ENCODE results near the gene KREMEN1. TPM values are rescaled to one million over a fixed set of nuclear protein-coding genes. Genes with fewer than 3 reads are reported as not detected.

KREMEN1 gene
- total RNA-seq, 1 experiment from 2014 or later: not detected

DNA sequence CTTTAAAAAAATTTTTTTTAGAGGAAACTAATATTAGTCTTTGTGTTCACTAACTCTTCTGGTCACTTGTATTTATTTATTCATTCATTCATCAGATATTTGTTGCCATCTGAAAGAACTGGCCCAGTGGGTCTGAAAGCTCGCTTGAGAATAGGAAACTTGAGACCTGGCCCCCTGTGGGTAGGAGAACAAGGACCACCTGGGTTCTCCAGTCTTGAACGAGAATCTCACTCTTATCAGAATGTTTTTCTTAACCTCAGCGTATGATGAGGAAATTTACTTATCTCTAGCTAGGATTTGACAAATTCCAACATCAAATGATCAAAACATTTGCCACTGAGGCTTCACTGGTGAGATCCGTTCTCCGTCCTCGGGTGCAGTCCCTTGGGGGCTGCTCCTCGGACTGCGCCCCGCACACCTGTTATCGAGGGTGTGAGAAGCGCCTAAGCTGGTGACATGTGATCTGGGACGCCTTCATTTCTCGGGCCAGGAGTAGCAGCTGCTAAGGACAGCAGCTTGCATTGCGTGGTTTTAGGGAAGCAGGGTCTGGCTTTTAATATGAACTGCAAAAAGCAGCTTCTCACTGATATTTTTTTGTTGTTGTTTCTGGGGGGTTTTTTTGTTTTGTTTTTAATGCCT is 17.5 kb upstream of the KREMEN1 start:
- Histone ChIP-seq H2AFZ (ENCODE audit: low read length) (no peak overlapping the region), H3K4me1 (ENCODE audit: low read length) (no peaks in the 10 kb centered on the region), H3K9me3 (ENCODE audit: low read length) (no peaks in the 10 kb centered on the region), H4K20me1 (ENCODE audit: insufficient read depth, low read depth, low read length) (no peaks in the 10 kb centered on the region), H3K27ac (ENCODE audit: low read length) (no peak overlapping the region), H3K4me2 (ENCODE audit: low read depth, low read length, poor library complexity, severe bottlenecking) (no peak overlapping the region), H3K9me2 (replicated peaks; ENCODE audit: insufficient read depth, low read length) (no peaks in the 10 kb centered on the region), H3K79me2 (ENCODE audit: low read length) (no peaks in the 10 kb centered on the region), H3K27me3 (ENCODE audit: low read length) (no peaks in the 10 kb centered on the region), H3K36me3 (ENCODE audit: insufficient read depth, low read length) (no peaks in the 10 kb centered on the region), H3K9ac (ENCODE audit: low read length) (no peak overlapping the region), H3K4me3 (ENCODE audit: low read length) (no peak overlapping the region)
- no peak for DNase-seq

DNA sequence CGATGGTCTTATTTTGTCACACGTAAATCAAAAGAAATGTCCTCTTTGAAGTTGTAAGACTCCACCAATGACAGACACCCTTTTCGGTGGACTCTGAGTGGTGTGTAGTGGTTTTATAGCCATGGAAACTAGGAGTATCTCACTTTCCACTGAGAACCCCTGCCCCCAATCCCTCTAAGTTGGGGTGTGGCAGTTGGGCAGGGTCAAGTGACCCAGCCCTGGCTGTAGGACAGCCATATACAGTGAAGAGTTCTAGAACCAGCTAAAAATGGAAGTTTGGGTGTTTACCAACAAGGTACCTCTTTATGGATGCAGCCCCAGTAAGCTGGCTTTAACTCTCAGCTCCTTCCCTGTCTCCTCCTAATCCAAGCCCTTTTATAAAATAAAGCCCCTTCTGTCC is 16.4 kb upstream of the KREMEN1 start:
- DNase-seq: no peak
- Histone ChIP-seq H3K9me3 (ENCODE audit: low read length) (no peaks in the 10 kb centered on the region), H3K4me3 (ENCODE audit: low read length) (no peak overlapping the region), H3K79me2 (ENCODE audit: low read length) (no peaks in the 10 kb centered on the region), H3K27me3 (ENCODE audit: low read length) (no peaks in the 10 kb centered on the region), H3K27ac (ENCODE audit: low read length) (no peak overlapping the region), H3K9me2 (replicated peaks; ENCODE audit: insufficient read depth, low read length) (no peaks in the 10 kb centered on the region), H3K4me2 (ENCODE audit: low read depth, low read length, poor library complexity, severe bottlenecking) (no peak overlapping the region), H2AFZ (ENCODE audit: low read length) (no peak overlapping the region), H3K4me1 (ENCODE audit: low read length) (peaks cover under 1% of the 10 kb centered on the region), H3K36me3 (ENCODE audit: insufficient read depth, low read length) (no peaks in the 10 kb centered on the region), H3K9ac (ENCODE audit: low read length) (no peak overlapping the region), H4K20me1 (ENCODE audit: insufficient read depth, low read depth, low read length) (no peaks in the 10 kb centered on the region)

DNA sequence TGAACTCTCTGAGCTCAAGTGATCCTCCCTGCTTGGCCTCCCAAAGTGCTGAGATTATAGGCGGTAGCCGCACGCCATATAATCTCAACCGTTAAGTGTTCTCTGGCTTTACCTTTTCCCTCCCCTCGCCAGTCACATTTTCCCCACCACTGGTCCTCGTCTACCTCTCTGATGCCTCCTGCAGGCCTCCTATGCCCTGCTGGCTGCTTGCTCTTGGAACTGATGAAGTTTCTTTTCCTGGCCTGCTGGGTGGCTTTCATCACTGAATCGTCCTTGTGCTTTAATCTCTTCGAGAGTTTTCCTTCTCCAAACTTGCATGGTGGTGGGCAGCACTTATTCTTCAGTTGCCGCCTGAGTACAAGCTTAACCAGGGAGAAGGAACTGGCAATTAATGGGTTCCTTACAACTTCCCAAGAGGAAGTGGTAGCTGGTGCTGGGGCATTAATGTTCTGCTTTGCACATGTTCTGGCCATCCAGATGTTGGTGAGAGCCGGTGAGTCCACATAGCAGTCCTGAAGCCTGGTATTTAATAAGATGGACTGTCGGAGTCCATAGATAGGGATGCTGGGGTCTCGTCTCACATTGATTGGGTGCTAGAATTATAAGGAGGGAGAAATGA is 12.5 kb upstream of the KREMEN1 start:
- no peak overlapping the region for H2AFZ ChIP-seq (ENCODE audit: low read length)
- no peaks in the 10 kb centered on the region for H3K9me3 ChIP-seq (ENCODE audit: low read length)
- H3K27me3 ChIP-seq (ENCODE audit: low read length): no peaks in the 10 kb centered on the region
- DNase-seq: no peak
- H3K27ac ChIP-seq (ENCODE audit: low read length): no peak overlapping the region
- no peaks in the 10 kb centered on the region for H3K9me2 ChIP-seq (replicated peaks; ENCODE audit: insufficient read depth, low read length)
- H4K20me1 ChIP-seq (ENCODE audit: insufficient read depth, low read depth, low read length): no peaks in the 10 kb centered on the region
- H3K4me3 ChIP-seq (ENCODE audit: low read length): no peak overlapping the region
- H3K9ac ChIP-seq (ENCODE audit: low read length): no peak overlapping the region
- H3K36me3 ChIP-seq (ENCODE audit: insufficient read depth, low read length): no peaks in the 10 kb centered on the region
- H3K4me1 ChIP-seq (ENCODE audit: low read length): peaks cover 10% of the 10 kb centered on the region
- no peaks in the 10 kb centered on the region for H3K79me2 ChIP-seq (ENCODE audit: low read length)
- H3K4me2 ChIP-seq (ENCODE audit: low read depth, low read length, poor library complexity, severe bottlenecking): no peak overlapping the region

DNA sequence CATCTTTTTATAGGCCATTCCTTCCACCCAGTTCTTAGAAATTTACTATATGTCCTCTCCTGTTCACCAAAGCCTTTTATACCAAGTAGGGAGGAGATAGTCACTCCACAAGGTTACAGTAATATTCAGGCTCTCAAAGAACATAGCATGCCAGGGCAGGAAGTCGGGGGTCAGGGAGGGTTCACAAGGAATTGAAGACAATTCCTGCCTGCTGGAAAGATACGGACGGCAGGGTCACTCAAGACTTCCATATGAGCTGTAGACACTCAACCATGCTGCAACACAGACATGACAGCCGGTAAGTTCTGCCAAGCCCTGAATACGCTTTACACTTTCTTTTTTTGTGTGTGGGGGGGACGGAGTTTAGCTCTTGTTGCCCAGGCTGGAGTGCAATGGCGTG is 11.9 kb upstream of the KREMEN1 start:
- Histone ChIP-seq H3K9me2 (replicated peaks; ENCODE audit: insufficient read depth, low read length) (no peaks in the 10 kb centered on the region), H3K27me3 (ENCODE audit: low read length) (no peaks in the 10 kb centered on the region), H3K9me3 (ENCODE audit: low read length) (no peaks in the 10 kb centered on the region), H4K20me1 (ENCODE audit: insufficient read depth, low read depth, low read length) (no peaks in the 10 kb centered on the region), H3K4me2 (ENCODE audit: low read depth, low read length, poor library complexity, severe bottlenecking) (no peak overlapping the region), H3K27ac (ENCODE audit: low read length) (no peak overlapping the region), H3K9ac (ENCODE audit: low read length) (no peak overlapping the region), H3K79me2 (ENCODE audit: low read length) (no peaks in the 10 kb centered on the region), H3K36me3 (ENCODE audit: insufficient read depth, low read length) (no peaks in the 10 kb centered on the region), H2AFZ (ENCODE audit: low read length) (no peak overlapping the region), H3K4me3 (ENCODE audit: low read length) (no peak overlapping the region), H3K4me1 (ENCODE audit: low read length) (peaks cover 10% of the 10 kb centered on the region)
- DNase-seq: no peak

DNA sequence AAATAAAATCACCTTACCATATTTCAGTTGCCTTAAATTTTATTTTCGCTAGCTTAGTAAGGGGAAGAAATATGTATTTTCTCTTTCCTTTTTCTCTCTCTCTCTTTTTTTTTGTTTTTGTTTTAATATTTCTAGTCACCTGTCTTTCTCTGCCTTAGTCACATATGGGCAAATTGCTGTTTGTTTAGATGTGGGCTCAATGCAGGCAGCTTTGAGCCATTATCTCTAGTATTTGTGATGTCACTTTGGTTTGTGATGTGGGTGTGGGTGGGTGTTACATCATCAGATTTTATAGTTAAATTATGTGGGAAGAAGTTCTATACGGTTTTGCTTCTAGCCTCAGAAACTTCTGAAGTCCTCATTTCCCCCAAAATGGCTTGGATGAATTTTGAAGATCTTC is 11.1 kb upstream of the KREMEN1 start, which contains the start of gene C22orf31:
TSS of gene C22orf31 (minus strand) at position 59 of the 400 bp plus-strand sequence. CDS start at position 20, 39 bp downstream.
- DNase-seq: no peak
- H4K20me1 ChIP-seq (ENCODE audit: insufficient read depth, low read depth, low read length): no peaks in the 10 kb centered on the region

DNA sequence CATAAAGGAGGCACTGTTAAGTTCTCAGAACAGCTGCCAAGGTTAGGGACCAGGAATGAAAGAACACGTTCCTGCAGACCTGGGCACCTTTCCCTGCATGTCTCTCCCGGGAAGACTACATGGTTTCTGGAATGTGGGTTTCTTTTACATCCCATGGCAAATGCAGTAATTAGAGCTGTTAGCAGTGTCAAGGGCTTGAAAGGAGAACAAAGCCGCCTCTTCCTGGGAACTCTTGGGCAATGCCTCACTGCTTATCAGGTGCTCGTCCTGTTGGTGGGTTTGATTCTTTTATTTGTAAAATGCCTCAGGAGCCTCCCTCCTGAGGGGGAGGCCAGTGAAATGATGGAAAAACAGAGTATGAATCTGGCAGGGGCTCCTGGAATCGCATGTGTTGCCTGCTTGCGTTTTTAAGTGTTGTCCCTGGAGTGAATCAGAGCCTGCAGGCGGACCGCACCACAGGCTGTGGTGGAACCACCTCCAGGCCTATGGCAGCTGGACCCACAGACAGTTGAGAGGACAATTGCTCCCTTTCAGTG is 10.5 kb upstream of the KREMEN1 start:
- DNase-seq: no peak
- no peaks in the 10 kb centered on the region for H3K79me2 ChIP-seq (ENCODE audit: low read length)

More for the DNA sequence above, 11.1 kb upstream of the KREMEN1 start, which contains the start of gene C22orf31:
- no peaks in the 10 kb centered on the region for H3K27me3 ChIP-seq (ENCODE audit: low read length)
- peaks cover 10% of the 10 kb centered on the region for H3K4me1 ChIP-seq (ENCODE audit: low read length)
- no peaks in the 10 kb centered on the region for H3K9me3 ChIP-seq (ENCODE audit: low read length)
- H3K79me2 ChIP-seq (ENCODE audit: low read length): no peaks in the 10 kb centered on the region
- H3K9ac ChIP-seq (ENCODE audit: low read length): no peak within 1 kb of the TSS
- H3K4me2 ChIP-seq (ENCODE audit: low read depth, low read length, poor library complexity, severe bottlenecking): no peak within 1 kb of the TSS
- no peak within 1 kb of the TSS for H3K27ac ChIP-seq (ENCODE audit: low read length)
- H3K9me2 ChIP-seq (replicated peaks; ENCODE audit: insufficient read depth, low read length): no peaks in the 10 kb centered on the region
- no peaks in the 10 kb centered on the region for H3K36me3 ChIP-seq (ENCODE audit: insufficient read depth, low read length)
- no peak within 1 kb of the TSS for H2AFZ ChIP-seq (ENCODE audit: low read length)
- no peak within 1 kb of the TSS for H3K4me3 ChIP-seq (ENCODE audit: low read length)

DNA sequence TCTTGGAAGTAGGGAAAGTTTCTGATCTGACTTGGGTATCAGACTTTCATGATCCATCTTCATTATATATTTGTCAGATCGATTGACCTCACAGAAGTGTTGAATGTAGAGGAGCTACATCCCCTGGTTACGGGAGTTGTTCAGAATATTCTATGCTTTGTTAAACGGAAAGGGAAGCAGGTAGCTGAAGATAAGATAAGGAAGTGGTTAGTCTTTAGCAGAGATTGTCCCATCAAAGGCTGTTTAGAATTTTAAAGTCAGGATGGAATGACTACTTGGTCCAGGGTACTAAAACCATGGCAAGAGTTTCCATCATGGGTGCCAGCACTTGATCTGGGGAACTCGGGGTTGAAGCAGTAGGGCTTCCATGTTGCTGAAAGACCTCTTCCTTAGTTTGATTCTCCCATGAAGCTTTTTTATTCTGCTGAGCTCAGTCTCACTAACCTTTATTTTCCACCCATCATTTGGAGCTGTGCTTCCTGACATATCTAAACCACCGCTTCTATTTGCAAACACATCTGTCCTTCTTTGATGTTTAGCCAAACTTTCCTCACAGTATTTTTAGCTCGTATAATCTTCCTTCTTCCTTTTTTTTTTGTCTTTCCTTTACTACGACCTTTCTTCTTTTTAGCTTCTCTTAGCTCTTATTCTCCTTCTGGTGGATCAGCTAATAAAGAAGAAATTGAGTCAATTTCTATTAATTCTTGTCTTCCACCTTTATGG is 7.2 kb upstream of the KREMEN1 start:
- Histone ChIP-seq H3K36me3 (ENCODE audit: insufficient read depth, low read length) (no peaks in the 10 kb centered on the region), H3K9ac (ENCODE audit: low read length) (no peak overlapping the region), H3K27ac (ENCODE audit: low read length) (no peak overlapping the region), H3K4me3 (ENCODE audit: low read length) (no peak overlapping the region), H3K9me3 (ENCODE audit: low read length) (no peaks in the 10 kb centered on the region), H3K27me3 (ENCODE audit: low read length) (no peaks in the 10 kb centered on the region), H3K79me2 (ENCODE audit: low read length) (no peaks in the 10 kb centered on the region), H2AFZ (ENCODE audit: low read length) (no peak overlapping the region), H3K4me2 (ENCODE audit: low read depth, low read length, poor library complexity, severe bottlenecking) (no peak overlapping the region), H3K9me2 (replicated peaks; ENCODE audit: insufficient read depth, low read length) (no peaks in the 10 kb centered on the region), H4K20me1 (ENCODE audit: insufficient read depth, low read depth, low read length) (no peaks in the 10 kb centered on the region), H3K4me1 (ENCODE audit: low read length) (peaks cover 10% of the 10 kb centered on the region)
- DNase-seq: no peak

More for the DNA sequence above, 10.5 kb upstream of the KREMEN1 start:
- Histone ChIP-seq H3K27ac (ENCODE audit: low read length) (no peak overlapping the region), H3K9me3 (ENCODE audit: low read length) (no peaks in the 10 kb centered on the region), H3K9ac (ENCODE audit: low read length) (no peak overlapping the region), H3K4me3 (ENCODE audit: low read length) (no peak overlapping the region), H3K9me2 (replicated peaks; ENCODE audit: insufficient read depth, low read length) (no peaks in the 10 kb centered on the region), H3K4me2 (ENCODE audit: low read depth, low read length, poor library complexity, severe bottlenecking) (no peak overlapping the region), H3K4me1 (ENCODE audit: low read length) (peaks cover 10% of the 10 kb centered on the region), H3K36me3 (ENCODE audit: insufficient read depth, low read length) (no peaks in the 10 kb centered on the region), H4K20me1 (ENCODE audit: insufficient read depth, low read depth, low read length) (no peaks in the 10 kb centered on the region), H3K27me3 (ENCODE audit: low read length) (no peaks in the 10 kb centered on the region), H2AFZ (ENCODE audit: low read length) (no peak overlapping the region)

DNA sequence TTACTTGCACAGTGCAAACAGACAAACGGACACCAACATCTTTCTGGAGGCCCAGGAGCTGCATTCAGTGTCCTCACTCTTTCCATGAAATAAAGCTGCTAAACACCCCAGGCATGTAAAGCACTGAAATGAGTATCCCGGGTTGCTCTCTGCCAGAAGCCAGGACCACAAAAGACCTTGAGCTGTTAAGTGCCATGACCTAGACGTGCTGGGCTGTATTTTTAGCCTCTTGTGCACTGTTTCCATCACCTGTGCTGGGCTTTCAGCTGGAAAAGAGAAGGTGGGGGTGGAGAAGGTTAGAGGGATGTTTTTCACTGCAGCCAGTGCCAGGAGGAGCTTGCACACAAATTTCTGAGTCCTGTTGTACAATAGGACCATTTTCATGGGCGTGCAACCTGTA is 3.4 kb upstream of the KREMEN1 start:
- no peaks in the 10 kb centered on the region for H3K9me3 ChIP-seq (ENCODE audit: low read length)
- H4K20me1 ChIP-seq (ENCODE audit: insufficient read depth, low read depth, low read length): no peaks in the 10 kb centered on the region
- no peaks in the 10 kb centered on the region for H3K36me3 ChIP-seq (ENCODE audit: insufficient read depth, low read length)
- H3K4me3 ChIP-seq (ENCODE audit: low read length): no peak overlapping the region
- no peaks in the 10 kb centered on the region for H3K27me3 ChIP-seq (ENCODE audit: low read length)
- no peak for DNase-seq
- no peak overlapping the region for H3K9ac ChIP-seq (ENCODE audit: low read length)
- no peak overlapping the region for H3K27ac ChIP-seq (ENCODE audit: low read length)
- no peaks in the 10 kb centered on the region for H3K9me2 ChIP-seq (replicated peaks; ENCODE audit: insufficient read depth, low read length)
- no peak overlapping the region for H3K4me2 ChIP-seq (ENCODE audit: low read depth, low read length, poor library complexity, severe bottlenecking)
- H2AFZ ChIP-seq (ENCODE audit: low read length): no peak overlapping the region
- no peaks in the 10 kb centered on the region for H3K4me1 ChIP-seq (ENCODE audit: low read length)
- no peaks in the 10 kb centered on the region for H3K79me2 ChIP-seq (ENCODE audit: low read length)
